Muscle of leg (tissue), 16 donors: ENCODE measurements around the gene MYEOV. TPM values are rescaled to one million over a fixed set of nuclear protein-coding genes. Genes with fewer than 3 reads are reported as not detected.
A peak's percentile ranks its signal among the peaks of the same experiment; 100 is the strongest.

Experiments used
- DNase-seq: peaks from one replicate; pipeline ENCODE4 v3.0.0; 2013
- H3K27ac ChIP-seq: one replicate; pipeline ENCODE4 v1.5.1; 2013; ENCODE audit warnings: mild to moderate bottlenecking, low read length, control low read depth
- H3K27me3 ChIP-seq: one replicate; pipeline ENCODE4 v1.6.1; 2013; ENCODE audit warnings: low read length; ENCODE audit not compliant: control insufficient read depth, insufficient read depth
- H3K36me3 ChIP-seq: one replicate; pipeline ENCODE4 v1.6.1; 2013; ENCODE audit warnings: low read length; ENCODE audit not compliant: control insufficient read depth, insufficient read depth
- H3K4me1 ChIP-seq: one replicate; pipeline ENCODE4 v1.6.1; 2013; ENCODE audit warnings: low read length; ENCODE audit not compliant: control insufficient read depth, insufficient read depth
- H3K4me3 ChIP-seq: one replicate; pipeline ENCODE4 v1.5.1; 2013; ENCODE audit warnings: low read length, control low read depth
- H3K9me3 ChIP-seq: replicated peaks from 2 replicates; pipeline ENCODE4 v1.6.1; 2013; ENCODE audit warnings: low read depth, low read length; ENCODE audit not compliant: control insufficient read depth
- WGBS: methylation state at CpG from one replicate; pipeline ENCODE4 v1.1.5; 2013; ENCODE audit warnings: missing lambda C conversion rate; ENCODE audit not compliant: insufficient coverage; 5-methylcytosine and 5-hydroxymethylcytosine counted together
- long read RNA-seq, 11 donors: transcript quantifications; one replicate each; lab custom pipeline, GENCODE V29; 2026
- polyA plus RNA-seq, 8 donors: library from polyadenylated mRNA; unstranded; fragments of 120-200 nt; gene quantifications; one replicate each; pipeline versions ENCODE4 v1.2.1 to v1.2.3, GENCODE V29; 2013; ENCODE audit warnings: inconsistent platforms in 1 of 8, low replicate concordance in 1 of 8; ENCODE audit not compliant: insufficient read length in 8 of 8, insufficient read depth in 1 of 8
- total RNA-seq: library from RNA; stranded (reverse); fragments of 120-200 nt; gene quantifications from one replicate; pipeline ENCODE4 v1.2.4, GENCODE V29; 2013

MYEOV gene
- total RNA-seq, result 0.62 TPM
- 1 to 10 TPM in 5 of 8 donors, under 1 TPM in 2, not detected in 1; 0.48 to 1.9 (median 1.3) TPM for polyA plus RNA-seq
- long read RNA-seq, donor 1, result 0 reads
- long read RNA-seq, donor 2, result 0 reads
- long read RNA-seq, donor 3, result 0 reads
- long read RNA-seq, donor 4, result 0 reads
- long read RNA-seq, donor 5, result 0 reads
- long read RNA-seq, donor 6, result 0 reads
- long read RNA-seq, donor 7, result 0 reads
- long read RNA-seq, donor 8, result 0 reads
- long read RNA-seq, donor 9, result 0 reads
- long read RNA-seq, donor 10, result 0 reads
- long read RNA-seq, donor 11, result 0 reads

DNA sequence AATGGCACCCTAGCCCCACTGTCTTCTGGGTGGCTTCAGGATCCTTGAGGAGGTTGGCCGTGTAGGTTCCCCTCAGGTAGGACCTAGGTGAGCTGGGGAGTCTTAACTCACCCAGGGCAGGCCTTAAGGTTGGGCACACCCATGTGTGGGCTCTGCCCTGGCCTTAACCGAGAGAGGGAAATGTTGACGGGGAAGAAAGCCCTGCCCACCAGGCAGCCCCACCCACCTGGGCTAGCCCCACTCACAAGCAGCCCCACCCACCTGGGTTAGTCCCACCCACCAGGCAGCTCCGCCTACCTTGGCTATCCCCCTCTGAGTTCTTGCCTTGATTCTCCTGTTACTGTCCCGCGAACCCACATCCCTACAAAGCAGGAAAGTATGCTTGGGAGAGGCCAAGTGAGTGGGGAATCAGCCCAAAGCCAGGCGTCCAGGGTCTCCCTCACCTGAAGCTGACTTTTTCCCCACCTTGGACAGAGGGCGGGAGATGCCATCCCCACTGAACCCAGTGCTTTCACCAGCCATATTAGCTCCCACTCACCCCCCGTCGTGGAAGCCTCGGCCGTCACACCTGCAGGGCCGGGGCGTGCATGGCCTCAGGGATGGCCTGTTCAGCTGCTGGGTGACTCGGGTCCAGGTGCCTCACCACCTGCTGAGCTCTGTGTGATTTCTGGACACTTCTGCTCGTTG is at the start of gene MYEOV:
TSS of gene MYEOV (plus strand) at position 337 of the 687 bp plus-strand sequence. CDS start 1,200 bp downstream, outside the sequence.
- H3K4me1 ChIP-seq, result peaks cover 34% of the 10 kb centered on the region
- 79% methylated on average over 10 of the region's 16 CpGs for WGBS
- DNase-seq, result no peak

DNA sequence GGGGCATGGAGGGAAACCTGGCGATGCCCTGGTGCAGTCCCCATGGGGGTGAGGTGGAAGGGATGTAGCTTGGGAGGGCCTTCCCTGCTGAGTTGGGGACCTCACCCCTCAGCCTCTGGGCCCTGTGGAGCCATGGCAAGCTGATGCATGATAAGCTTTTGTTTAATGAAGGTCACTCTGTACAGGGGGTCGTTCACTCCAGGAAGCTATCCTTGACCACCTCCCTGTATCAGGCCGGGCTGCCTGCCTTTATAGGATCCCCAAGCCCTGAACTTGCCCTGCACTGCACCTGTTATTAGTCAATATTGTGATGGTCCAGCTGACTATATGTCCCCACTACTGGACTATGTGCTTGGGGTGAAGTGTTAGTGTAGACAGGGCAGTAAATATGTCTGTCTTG is 49.7 kb upstream of the MYEOV start:
- H3K4me3 ChIP-seq, result no peak overlapping the region
- peaks cover 5% of the 10 kb centered on the region for H3K4me1 ChIP-seq
- H3K36me3 ChIP-seq, result no peaks in the 10 kb centered on the region
- H3K9me3 ChIP-seq, result no peaks in the 10 kb centered on the region
- no peak overlapping the region for H3K27ac ChIP-seq
- 90% methylated on average over 2 of the region's 3 CpGs for WGBS
- no peak for DNase-seq
- peaks cover 2% of the 10 kb centered on the region for H3K27me3 ChIP-seq

More for the DNA sequence above, at the start of gene MYEOV:
- Histone ChIP-seq H3K27ac (no peak within 1 kb of the TSS), H3K27me3 (peaks cover 7% of the 10 kb centered on the region), H3K36me3 (no peaks in the 10 kb centered on the region), H3K4me3 (no peak within 1 kb of the TSS), H3K9me3 (peaks cover 5% of the 10 kb centered on the region)

DNA sequence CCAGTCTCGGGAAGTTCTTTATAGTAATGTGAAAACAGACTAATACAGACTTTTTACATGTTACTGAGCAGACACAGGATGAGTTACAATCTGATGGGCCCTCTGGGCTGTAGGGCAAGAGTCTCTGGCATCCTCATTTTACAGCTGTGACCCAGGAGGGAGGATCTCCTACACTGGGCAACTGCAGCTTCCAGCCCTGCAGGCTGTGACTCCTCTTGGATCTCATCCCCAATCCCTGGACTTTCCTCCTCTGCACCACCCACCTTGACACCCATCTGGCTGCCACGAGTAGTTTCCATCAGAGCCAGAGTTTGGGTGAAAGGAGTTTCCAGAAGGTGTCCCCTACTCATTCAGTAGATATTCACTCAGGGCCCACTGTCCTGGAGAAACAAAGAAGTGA is 48.9 kb upstream of the MYEOV start:
- Histone ChIP-seq H3K36me3 (no peaks in the 10 kb centered on the region), H3K27ac (no peak overlapping the region), H3K4me3 (no peak overlapping the region), H3K9me3 (no peaks in the 10 kb centered on the region), H3K4me1 (peaks cover 10% of the 10 kb centered on the region), H3K27me3 (peaks cover 9% of the 10 kb centered on the region)
- DNase-seq, result no peak
- WGBS, result no CpG with 5 or more reads among the region's 2 CpGs

GRCh38 chr11:69245491-69246345 is 48.2 kb upstream of the MYEOV start:
- no peak overlapping the region for H3K27ac ChIP-seq

DNA sequence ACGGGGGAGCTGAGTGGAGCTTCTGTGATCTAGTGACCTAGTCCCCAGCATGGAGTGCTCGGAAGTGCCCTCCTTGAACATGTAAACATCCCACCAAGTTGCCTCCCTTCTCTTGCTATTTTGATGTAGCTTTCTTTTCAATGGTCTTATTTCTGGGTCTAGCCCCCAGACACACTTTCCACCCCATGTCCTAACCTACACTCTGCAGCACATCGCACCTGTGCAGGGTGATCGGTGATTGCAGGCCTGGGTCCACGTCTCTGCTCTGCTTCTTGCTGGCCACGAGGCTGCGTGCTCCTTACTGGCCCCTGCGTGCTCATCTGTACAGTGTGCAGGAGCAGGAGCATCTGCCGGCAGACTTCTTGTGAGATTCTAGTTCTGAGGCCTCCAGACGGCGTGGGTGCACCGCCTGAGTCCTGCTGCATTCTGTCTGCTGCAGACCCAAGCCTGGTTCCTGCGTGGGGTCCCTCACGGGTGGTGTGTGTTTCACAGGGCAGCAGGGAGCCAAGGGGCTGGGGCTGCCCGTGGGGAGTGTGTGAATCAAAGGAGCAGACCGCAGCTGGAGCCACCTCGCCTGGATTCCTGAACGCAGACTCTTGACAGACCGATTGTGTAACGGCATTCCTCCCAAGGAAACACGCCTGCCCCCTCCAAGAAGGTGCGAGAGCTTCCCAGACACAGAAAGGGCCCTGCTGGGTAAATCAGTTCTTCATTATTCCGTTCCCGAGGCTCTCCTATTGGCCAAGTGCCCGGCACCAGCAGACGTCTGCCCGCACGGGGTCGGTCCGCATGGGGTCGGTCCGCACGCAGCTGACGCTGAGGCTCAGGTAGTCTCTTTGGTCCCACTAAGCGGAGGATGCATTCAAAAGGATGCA is 44.4 kb upstream of the MYEOV start:
- 31% methylated on average over 30 of the region's 35 CpGs for WGBS
- no peaks in the 10 kb centered on the region for H3K36me3 ChIP-seq
- H3K4me3 ChIP-seq, result no peak overlapping the region
- peaks cover 8% of the 10 kb centered on the region for H3K27me3 ChIP-seq
- H3K4me1 ChIP-seq, result peaks cover 5% of the 10 kb centered on the region
- H3K27ac ChIP-seq, result no peak overlapping the region
- peaks cover 10% of the 10 kb centered on the region for H3K9me3 ChIP-seq
- peak; percentile 27 for DNase-seq

More at GRCh38 chr11:69245491-69246345, 48.2 kb upstream of the MYEOV start:
- Histone ChIP-seq H3K36me3 (no peaks in the 10 kb centered on the region), H3K4me3 (no peak overlapping the region), H3K9me3 (no peaks in the 10 kb centered on the region), H3K27me3 (peaks cover 8% of the 10 kb centered on the region), H3K4me1 (peaks cover 10% of the 10 kb centered on the region)
- 82% methylated on average over 7 of the region's 16 CpGs for WGBS
- DNase-seq, result no peak

- WGBS, result 91% methylated on average over 10 of the region's 16 CpGs
Observed at GRCh38 chr11:69250186-69251056, 43.5 kb upstream of the MYEOV start.

DNA sequence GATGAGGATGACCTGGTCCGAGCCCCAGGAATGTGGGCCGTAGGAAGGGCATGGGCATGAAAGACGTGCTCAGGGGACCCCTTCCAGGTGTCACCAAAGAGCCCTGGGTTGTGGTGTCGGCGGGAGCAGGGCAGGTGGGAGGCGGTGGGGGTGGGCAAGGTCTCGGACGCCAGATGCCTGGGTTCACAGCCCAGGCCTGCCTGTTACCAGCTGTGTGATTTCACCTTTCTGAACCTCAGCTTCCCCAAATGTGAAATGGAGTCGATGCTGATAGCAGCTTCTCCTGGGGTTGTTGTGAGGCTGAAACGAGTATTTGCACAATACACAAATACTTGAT is 42.9 kb upstream of the MYEOV start:
- 78% methylated on average over 4 of the region's 10 CpGs for WGBS
- H3K36me3 ChIP-seq, result no peaks in the 10 kb centered on the region
- peaks cover 8% of the 10 kb centered on the region for H3K27me3 ChIP-seq
- H3K27ac ChIP-seq, result no peak overlapping the region
- no peak for DNase-seq
- peaks cover 10% of the 10 kb centered on the region for H3K9me3 ChIP-seq
- H3K4me3 ChIP-seq, result no peak overlapping the region
- peaks cover 5% of the 10 kb centered on the region for H3K4me1 ChIP-seq

More at GRCh38 chr11:69250186-69251056, 43.5 kb upstream of the MYEOV start:
- no peak overlapping the region for H3K4me3 ChIP-seq
- no peak overlapping the region for H3K27ac ChIP-seq
- peaks cover 5% of the 10 kb centered on the region for H3K4me1 ChIP-seq
- peaks cover 10% of the 10 kb centered on the region for H3K9me3 ChIP-seq
- no peaks in the 10 kb centered on the region for H3K36me3 ChIP-seq
- peaks cover 8% of the 10 kb centered on the region for H3K27me3 ChIP-seq
- DNase-seq, result no peak

DNA sequence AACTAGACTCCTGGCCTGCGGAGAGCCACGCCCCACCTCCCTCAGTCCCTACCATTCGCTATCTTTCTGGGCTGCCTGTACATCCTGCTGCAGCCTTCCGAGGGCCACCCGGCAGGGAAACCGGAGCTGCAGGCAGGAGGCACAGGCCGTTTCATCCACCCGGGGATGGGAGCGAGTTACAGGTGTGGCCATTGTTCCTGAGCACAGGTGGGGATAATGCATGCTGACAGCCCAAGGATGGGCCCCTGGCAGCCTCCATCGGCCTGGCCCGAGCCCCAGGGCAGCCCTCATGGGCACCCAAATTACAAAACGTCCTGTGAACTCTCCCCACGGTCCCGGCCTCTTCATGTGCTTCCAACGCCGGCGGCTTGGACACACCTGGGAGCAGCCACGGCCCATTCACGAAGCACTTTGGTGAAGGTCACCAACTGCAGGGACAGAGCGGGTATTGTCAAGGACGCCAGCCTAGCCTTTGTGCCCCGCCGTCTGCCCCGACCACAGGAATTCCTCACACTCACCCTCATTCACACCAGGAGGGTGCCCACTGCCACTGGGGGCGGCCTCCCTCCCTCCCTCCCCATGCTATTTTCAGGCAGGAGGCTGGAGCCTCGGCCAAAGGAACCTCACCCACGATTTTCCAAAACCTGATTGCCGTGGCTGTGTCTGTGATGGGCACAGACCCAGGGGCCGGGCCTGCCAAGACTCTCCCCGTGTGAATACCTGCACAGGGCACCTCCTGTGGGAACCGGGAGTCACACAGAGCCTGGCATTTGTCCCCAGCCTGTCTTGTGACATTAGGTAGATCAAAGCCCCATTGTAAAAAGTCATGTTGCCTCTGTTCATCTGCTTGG is 42.1 kb upstream of the MYEOV start:
- H3K4me3 ChIP-seq, result no peak overlapping the region
- peaks cover 5% of the 10 kb centered on the region for H3K4me1 ChIP-seq
- DNase-seq, result no peak
- peaks cover 8% of the 10 kb centered on the region for H3K27me3 ChIP-seq
- 74% methylated on average over 28 of the region's 31 CpGs for WGBS
- peaks cover 10% of the 10 kb centered on the region for H3K9me3 ChIP-seq
- no peak overlapping the region for H3K27ac ChIP-seq
- H3K36me3 ChIP-seq, result no peaks in the 10 kb centered on the region
